Spleen (tissue), 11 donors: ENCODE data around the gene PRKG1. TPM values are rescaled to one million over a fixed set of nuclear protein-coding genes. Genes with fewer than 3 reads are reported as not detected.

Experiments
- DNase-seq: peaks from one replicate; pipeline ENCODE4 v3.0.0-alpha.2; 2020
- H3K27ac ChIP-seq, 8 donors: fragments of 200-600 bp; sonication (generic) in 7 of 8; 1 replicate in 4 of 8; 2 replicates in 4 of 8; pipeline versions ENCODE4 v1.5.0 to v1.8.0; 2016 to 2021; ENCODE audit warnings: inconsistent platforms in 4 of 8, mild to moderate bottlenecking in 4 of 8, moderate library complexity in 1 of 8
- H3K27me3 ChIP-seq, 7 donors: fragments of 200-600 bp; sonication (generic) in 6 of 7; replicated peaks in 1 of 7; 1 replicate in 4 of 7; 2 replicates in 3 of 7; pipeline versions ENCODE4 v1.5.0 to v1.8.0; 2016 to 2021; ENCODE audit warnings: inconsistent platforms in 3 of 7, mild to moderate bottlenecking in 1 of 7
- H3K36me3 ChIP-seq, 6 donors: fragments of 200-600 bp; sonication (generic) in 5 of 6; 1 replicate in 4 of 6; 2 replicates in 2 of 6; pipeline versions ENCODE4 v1.5.0 to v1.8.0; 2016 to 2021; ENCODE audit warnings: inconsistent platforms in 2 of 6
- H3K4me1 ChIP-seq, 6 donors: fragments of 200-600 bp; sonication (generic) in 5 of 6; 1 replicate in 3 of 6; 2 replicates in 3 of 6; pipeline versions ENCODE4 v1.5.0 to v1.8.0; 2016 to 2021; ENCODE audit warnings: inconsistent platforms in 3 of 6
- H3K4me3 ChIP-seq, 8 donors: fragments of 200-600 bp; sonication (generic) in 7 of 8; 1 replicate in 4 of 8; 2 replicates in 4 of 8; pipeline versions ENCODE4 v1.5.0 to v1.8.0; 2016 to 2021; ENCODE audit warnings: inconsistent platforms in 4 of 8, mild to moderate bottlenecking in 4 of 8, moderate library complexity in 2 of 8
- H3K9me3 ChIP-seq, 8 donors: fragments of 200-600 bp; sonication (generic) in 7 of 8; 1 replicate in 4 of 8; 2 replicates in 4 of 8; pipeline versions ENCODE4 v1.5.0 to v1.8.0; 2016 to 2021; ENCODE audit warnings: inconsistent platforms in 4 of 8
- POLR2A ChIP-seq, 3 donors: fragments of 450-650 bp; IDR thresholded peaks; one replicate each; pipeline ENCODE4 v1.5.1; 2017; ENCODE audit warnings: antibody characterized with exemption in 3 of 3, mild to moderate bottlenecking in 1 of 3
- POLR2AphosphoS5 ChIP-seq, 3 donors: sonication (generic); formaldehyde crosslinking; IDR thresholded peaks; one replicate each; pipeline ENCODE4 v1.5.1; 2017; ENCODE audit warnings: antibody characterized with exemption in 3 of 3
- WGBS, 5 donors: extraction: QIAGEN DNeasy Blood & Tissue Kit in 3 of 5; methylation state at CpG; one replicate each; pipeline versions ENCODE4 v1.1.5 to v1.1.7; 2013 to 2018; 5-methylcytosine and 5-hydroxymethylcytosine counted together
- intact Hi-C: fragments of 100-400 bp; cut with DNase I; formaldehyde crosslinking; loops from one replicate; pipeline ENCODE4 v1.15.0; 2023; ENCODE audit warnings: low total_unique reads
- polyA plus RNA-seq, 3 donors: library from polyadenylated mRNA; stranded (reverse); fragments of 200-250 nt; gene quantifications; one replicate each; pipeline ENCODE4 v1.2.1, GENCODE V29; 2013
- total RNA-seq, 7 donors: library from RNA; depleted of rRNA in 3 of 7; stranded (reverse); fragments of >200 nt in 3 of 7; fragmentation: NEBNext Ultra II Directional in 4 of 7; extraction: Animal tissue kit (Norgen Biotek cat#: 25700) in 4 of 7; gene quantifications; one replicate each; pipeline versions ENCODE4 v1.1.0 to v1.2.1, GENCODE V29; 2016 to 2021
- TF ChIP-seq, protein P1 (sequence below), 11 experiments: fragments of 200-600 bp in 7 of 11; fragments of 450-650 bp in 4 of 11; sonication (generic) in 4 of 11; IDR thresholded peaks in 8 of 11; conservative IDR thresholded peaks in 3 of 11; 1 replicate in 7 of 11; 2 replicates in 4 of 11; pipeline versions ENCODE4 v1.4.0 to v1.8.0; 2016 to 2021; ENCODE audit warnings: antibody characterized with exemption in 11 of 11, inconsistent platforms in 4 of 11, mild to moderate bottlenecking in 1 of 11
- donor health status: healthy with polysubstance abuse.
- donor health status: DM: no; HTN: no; CAD: no; lungs with moderate emphysema.
- donor health status: DM: no; HTN: no; CAD: no.
- donor health status: Bipolar disorder and iron deficiency.
- donor health status: healthy.
- donor health status: DM: no; HTN: no; CAD: no.
- donor health status: DM: yes; HTN: yes; CAD: no.

PRKG1 gene
- total and polyA plus RNA-seq, 10 donors: 0.65 to 10.5 (median 7.2) TPM

DNA sequence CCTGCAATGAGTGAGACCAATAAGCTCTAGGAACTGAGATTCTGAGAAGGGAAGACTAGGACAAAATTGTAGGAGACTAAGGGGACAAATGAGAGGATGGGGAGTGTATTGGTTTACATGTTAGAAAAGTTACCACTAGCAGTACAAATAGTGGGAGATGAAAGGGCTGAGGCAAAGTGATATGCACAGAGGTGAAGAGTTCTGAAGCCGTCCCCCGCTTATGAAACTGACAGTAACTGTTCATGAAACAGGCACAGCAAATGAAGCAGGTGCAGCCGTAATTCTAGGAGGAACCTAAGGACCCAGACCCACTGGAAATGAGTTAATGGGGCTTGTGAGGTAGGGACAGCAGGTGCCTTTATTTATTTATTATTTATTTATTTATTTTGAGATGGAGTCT, 211.3 kb downstream of the PRKG1 start:
- Histone ChIP-seq H3K27me3 (no peaks in the 10 kb centered on the region), H3K4me1 (no peaks in the 10 kb centered on the region), H3K4me3 (no peak overlapping the region), H3K9me3 (no peaks in the 10 kb centered on the region), H3K27ac (no peak overlapping the region), H3K36me3 (no peaks in the 10 kb centered on the region)
- WGBS, 5 donors: 89 to 98% (median 91%) methylated on average over 3 of the region's 3 CpGs
- TF ChIP-seq POLR2AphosphoS5 (IDR thresholded peaks at IDR 0.05) (no peak), POLR2A (IDR thresholded peaks at IDR 0.05) (no peak)
- TF ChIP-seq, protein P1, sequence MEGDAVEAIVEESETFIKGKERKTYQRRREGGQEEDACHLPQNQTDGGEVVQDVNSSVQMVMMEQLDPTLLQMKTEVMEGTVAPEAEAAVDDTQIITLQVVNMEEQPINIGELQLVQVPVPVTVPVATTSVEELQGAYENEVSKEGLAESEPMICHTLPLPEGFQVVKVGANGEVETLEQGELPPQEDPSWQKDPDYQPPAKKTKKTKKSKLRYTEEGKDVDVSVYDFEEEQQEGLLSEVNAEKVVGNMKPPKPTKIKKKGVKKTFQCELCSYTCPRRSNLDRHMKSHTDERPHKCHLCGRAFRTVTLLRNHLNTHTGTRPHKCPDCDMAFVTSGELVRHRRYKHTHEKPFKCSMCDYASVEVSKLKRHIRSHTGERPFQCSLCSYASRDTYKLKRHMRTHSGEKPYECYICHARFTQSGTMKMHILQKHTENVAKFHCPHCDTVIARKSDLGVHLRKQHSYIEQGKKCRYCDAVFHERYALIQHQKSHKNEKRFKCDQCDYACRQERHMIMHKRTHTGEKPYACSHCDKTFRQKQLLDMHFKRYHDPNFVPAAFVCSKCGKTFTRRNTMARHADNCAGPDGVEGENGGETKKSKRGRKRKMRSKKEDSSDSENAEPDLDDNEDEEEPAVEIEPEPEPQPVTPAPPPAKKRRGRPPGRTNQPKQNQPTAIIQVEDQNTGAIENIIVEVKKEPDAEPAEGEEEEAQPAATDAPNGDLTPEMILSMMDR (IDR thresholded peaks at IDR 0.05 in 8 of 11, conservative IDR thresholded peaks at IDR 0.05 in 3 of 11): no peak
- intact Hi-C loops: no loop called here
- DNase-seq: no peak

DNA sequence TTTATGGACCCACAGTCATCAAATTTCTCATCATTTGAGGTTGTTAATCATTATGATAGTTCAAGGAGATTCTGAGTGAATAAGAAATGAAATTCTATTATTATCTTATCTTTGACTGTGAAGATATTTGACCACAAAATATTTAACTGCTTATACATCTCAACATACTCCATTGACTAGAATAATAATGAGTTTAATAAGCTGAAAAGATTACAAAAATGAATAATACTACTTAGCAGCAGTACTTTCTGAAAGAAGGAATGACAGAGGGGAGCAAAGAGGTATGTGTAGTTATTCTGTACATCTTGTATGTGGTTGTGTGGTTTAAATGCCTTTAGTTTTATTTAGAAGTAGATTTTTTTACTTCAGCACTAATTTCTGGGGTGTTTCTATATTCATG, 214.2 kb downstream of the PRKG1 start:
- TF ChIP-seq POLR2AphosphoS5 (IDR thresholded peaks at IDR 0.05) (no peak), POLR2A (IDR thresholded peaks at IDR 0.05) (no peak)
- TF ChIP-seq, protein P1 (IDR thresholded peaks at IDR 0.05 in 8 of 11, conservative IDR thresholded peaks at IDR 0.05 in 3 of 11): no peak
- Histone ChIP-seq H3K4me3 (no peak overlapping the region), H3K9me3 (peaks cover 0 to 1% (median 0%) of the 10 kb centered on the region in 8 donors), H3K27ac (no peak overlapping the region), H3K36me3 (no peaks in the 10 kb centered on the region), H3K4me1 (no peaks in the 10 kb centered on the region), H3K27me3 (no peaks in the 10 kb centered on the region)
- intact Hi-C loops: no loop called here
- DNase-seq: no peak

DNA sequence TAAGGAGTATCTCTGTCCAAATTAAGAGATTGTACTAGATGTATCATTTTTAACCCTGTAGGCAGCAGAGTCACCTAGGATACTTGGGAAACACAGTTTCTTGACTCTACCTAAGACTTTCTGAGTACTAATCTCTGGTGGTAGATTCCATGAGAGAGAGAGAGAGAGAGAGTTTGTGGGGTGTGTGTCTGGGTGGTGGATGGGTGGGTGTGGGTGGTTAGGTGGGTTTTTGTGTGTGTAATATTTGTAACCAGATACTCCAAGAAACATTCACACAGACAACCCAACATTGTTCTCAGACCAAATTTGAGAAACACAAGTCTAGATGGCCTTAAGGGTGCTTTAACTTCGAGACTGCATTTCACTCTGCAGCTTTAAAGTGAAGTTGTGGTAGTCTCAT, 215.2 kb downstream of the PRKG1 start:
- Histone ChIP-seq H3K9me3 (peaks cover 0 to 4% (median 0%) of the 10 kb centered on the region in 8 donors), H3K27me3 (no peaks in the 10 kb centered on the region), H3K36me3 (no peaks in the 10 kb centered on the region), H3K27ac (no peak overlapping the region), H3K4me1 (no peaks in the 10 kb centered on the region), H3K4me3 (no peak overlapping the region)
- DNase-seq: no peak
- WGBS, 5 donors: 67 to 85% (median 77%) methylated on average over 1 of the region's 1 CpG
- intact Hi-C loops: no loop called here
- TF ChIP-seq POLR2A (IDR thresholded peaks at IDR 0.05) (no peak), POLR2AphosphoS5 (IDR thresholded peaks at IDR 0.05) (no peak)
- TF ChIP-seq, protein P1 (IDR thresholded peaks at IDR 0.05 in 8 of 11, conservative IDR thresholded peaks at IDR 0.05 in 3 of 11): no peak

DNA sequence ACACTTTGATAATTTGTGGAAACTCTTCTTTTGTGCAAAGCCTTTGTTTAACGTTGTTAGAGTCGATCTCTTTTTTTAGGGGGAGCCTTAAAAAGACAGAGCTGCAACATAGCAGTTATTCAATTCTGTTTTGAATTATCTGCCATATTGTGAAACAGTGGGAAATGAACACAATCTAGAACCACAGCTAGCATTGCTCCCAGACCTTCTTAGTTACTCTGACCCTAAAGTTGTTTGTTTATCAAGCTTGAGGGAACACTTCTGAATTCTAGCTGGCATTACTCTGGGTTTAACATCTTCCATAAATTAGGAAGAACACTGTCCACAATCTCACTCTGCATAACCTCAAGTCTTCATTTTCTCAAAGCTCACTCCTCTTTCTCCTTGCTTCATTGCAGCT, 217.7 kb downstream of the PRKG1 start:
- TF ChIP-seq, protein P1 (IDR thresholded peaks at IDR 0.05 in 8 of 11, conservative IDR thresholded peaks at IDR 0.05 in 3 of 11): no peak
- TF ChIP-seq POLR2A (IDR thresholded peaks at IDR 0.05): no peak
- no peak for TF ChIP-seq POLR2AphosphoS5 (IDR thresholded peaks at IDR 0.05)
- H3K4me3 ChIP-seq: no peak overlapping the region
- peaks cover 0 to 4% (median 0%) of the 10 kb centered on the region in 8 donors for H3K9me3 ChIP-seq
- no peak overlapping the region for H3K27ac ChIP-seq
- H3K27me3 ChIP-seq: no peaks in the 10 kb centered on the region
- intact Hi-C loops: no loop called here
- DNase-seq: no peak
- no peaks in the 10 kb centered on the region for H3K36me3 ChIP-seq
- WGBS, 5 donors: 77 to 82% (median 80%) methylated on average over 2 of the region's 2 CpGs
- no peaks in the 10 kb centered on the region for H3K4me1 ChIP-seq
